GM21360 (cell line): ENCODE measurements around the gene GNPDA2.
"Not testable (repeated sequence)": the region's sequence is repeated elsewhere in the genome, so short reads cannot be mapped to it uniquely, and the experiment has no call there.

Experiments used
- ATAC-seq: cut with Tn5 transposase; IDR thresholded peaks from one replicate; pipeline ENCODE4 v1.9.1; 2021; ENCODE audit warnings: mild to moderate bottlenecking, moderate library complexity; ENCODE audit not compliant: unreplicated experiment

Gene GNPDA2

GRCh38 chr4:44726038-44726871 lies at the start of gene GNPDA2:
TSS of gene GNPDA2 (minus strand) at chr4:44726556. CDS start at chr4:44722207, 4,349 bp downstream.
- ATAC-seq: peak; percentile 88

- no peak for ATAC-seq
These were observed 46.0 kb upstream of the GNPDA2 start for GRCh38 chr4:44772340-44772739.

DNA sequence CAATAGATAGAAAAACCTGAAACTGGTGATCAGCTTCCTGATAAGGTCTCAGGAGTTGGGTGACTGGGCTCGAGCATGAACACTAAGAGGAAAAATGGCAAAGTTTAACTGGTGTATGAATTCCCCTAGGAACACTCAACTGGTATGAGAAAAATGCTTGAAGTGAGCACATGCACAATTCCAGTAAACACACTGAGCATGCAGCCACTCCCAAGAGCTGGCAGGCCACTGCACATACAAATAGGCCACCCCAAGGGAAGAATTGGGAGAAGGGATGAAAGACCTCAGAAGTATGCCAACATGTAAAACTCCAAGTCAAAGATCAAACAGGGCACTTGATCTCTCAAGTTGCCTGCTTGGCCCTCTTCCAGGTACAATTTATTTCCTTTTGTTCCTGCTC lies 45.4 kb upstream of the GNPDA2 start:
- ATAC-seq: no peak

DNA sequence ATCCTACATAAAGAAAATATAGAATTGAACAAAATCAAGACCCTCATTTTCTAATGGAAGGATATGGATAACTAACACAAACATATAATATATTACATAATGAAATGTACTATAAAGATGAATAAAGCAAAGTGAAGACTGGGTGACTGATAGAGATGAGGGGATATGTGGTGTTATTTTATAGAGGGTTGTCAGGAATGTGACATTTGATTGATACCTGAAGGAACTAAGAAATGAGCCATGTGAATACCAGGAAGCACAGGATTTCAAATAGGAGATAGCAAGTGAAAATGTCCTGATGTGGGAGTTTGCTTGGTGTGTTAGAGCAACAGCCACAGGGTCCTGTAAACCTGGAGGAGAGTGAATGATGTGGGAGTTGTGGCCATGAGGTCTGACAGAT lies 40.1 kb upstream of the GNPDA2 start:
- ATAC-seq: no peak

DNA sequence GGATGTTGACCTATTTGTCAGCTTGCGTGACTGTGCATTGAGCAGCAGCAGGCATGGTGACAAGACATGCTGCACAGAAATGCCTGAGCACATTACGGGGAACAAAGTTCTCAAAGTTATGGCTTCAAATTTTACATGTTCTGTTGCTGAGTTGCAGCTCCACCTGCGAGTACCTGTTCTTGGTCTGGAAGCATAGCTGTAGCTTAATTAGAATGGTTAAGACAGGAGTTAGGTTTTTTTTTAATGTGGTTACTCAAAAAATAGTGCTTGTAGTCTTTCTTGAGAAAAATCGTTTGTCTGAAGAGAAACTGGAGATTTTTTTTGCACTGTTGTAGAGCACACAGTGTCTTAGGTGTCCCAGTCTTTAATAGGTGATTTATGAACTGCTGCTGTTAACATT lies 38.8 kb upstream of the GNPDA2 start:
- ATAC-seq: no peak

DNA sequence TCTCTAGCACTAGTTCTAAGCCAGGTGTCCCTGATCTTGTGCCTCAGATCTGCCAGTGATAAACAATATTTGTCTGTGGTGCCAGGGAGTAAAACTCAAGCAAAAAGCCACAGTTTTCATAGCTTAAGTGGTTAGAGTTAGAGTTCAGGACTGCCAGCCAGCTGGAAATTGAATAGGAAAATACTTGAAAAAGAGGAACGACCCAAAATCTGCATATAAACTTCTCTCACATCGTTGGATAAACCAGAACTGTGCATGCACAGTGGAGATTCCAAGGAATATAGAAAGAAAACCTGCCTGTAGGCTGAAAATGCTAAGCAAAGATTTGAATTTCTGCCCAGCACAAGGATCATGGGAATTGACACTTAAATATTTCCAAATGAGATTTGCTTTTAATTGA lies 35.0 kb upstream of the GNPDA2 start:
- ATAC-seq: no peak

- ATAC-seq: peak; percentile 88
These were observed 34.0 kb upstream of the GNPDA2 start for GRCh38 chr4:44760142-44760898.

GRCh38 chr4:44756559-44756958 lies 30.2 kb upstream of the GNPDA2 start:
- ATAC-seq: no peak

DNA sequence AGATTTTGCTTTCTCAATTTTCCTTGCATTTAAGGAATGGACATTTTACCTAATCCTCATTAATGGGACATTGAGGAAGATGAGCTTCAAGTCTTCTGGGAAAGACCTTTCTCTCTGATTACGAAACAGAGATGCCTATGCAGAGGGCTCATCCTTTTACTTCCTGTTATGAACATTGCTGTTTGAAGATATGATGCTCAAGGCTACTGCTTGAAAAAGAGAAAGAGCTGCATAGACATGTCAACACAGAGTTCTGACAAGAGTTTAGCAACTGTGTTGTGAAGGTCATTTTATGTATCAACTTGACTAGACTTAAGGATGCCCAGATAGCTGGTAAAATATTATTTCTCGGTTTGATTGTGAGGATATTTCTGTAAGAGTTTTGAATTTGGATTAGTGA lies 13.8 kb upstream of the GNPDA2 start:
- no peak for ATAC-seq

DNA sequence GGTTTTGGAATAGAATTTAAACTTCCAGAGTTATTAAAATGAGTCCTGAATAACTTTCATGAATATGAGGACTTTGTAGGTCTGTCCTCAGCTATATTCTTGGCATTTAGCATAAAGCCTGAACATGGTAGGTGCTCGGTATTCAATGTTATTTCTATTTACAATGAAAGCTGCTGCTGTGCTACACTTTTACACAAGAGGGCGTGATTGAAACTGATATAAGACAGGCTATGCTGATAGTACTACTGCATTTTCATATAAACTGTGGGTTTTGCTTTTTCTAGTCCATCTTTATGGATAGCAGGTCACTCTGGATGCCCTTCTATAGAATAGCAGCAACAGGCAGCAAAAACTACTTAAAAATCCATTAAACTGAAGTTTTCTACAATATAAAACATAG lies 12.3 kb upstream of the GNPDA2 start:
- peak; percentile 64 for ATAC-seq

- ATAC-seq: no peak
These were observed 10.5 kb upstream of the GNPDA2 start for GRCh38 chr4:44736900-44737299.

DNA sequence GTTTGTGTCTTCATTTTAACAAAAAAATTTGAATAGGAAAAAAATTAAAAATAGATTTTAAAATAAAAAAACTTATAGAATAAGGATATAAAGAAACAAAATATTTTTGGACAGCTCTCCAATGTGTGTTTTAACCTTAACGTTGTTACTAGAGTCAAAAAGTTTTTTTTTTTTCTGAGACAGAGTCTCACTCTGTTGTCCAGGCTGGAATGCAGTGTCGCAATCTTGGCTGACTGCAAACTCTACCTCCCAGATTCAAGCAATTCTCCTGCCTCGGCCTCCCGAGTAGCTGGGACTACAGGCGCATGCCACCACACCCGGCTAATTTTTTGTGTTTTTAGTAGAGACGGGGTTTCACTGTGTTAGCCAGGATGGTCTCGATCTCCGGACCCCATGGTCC lies 2.3 kb upstream of the GNPDA2 start:
- not testable (repeated sequence) for ATAC-seq

DNA sequence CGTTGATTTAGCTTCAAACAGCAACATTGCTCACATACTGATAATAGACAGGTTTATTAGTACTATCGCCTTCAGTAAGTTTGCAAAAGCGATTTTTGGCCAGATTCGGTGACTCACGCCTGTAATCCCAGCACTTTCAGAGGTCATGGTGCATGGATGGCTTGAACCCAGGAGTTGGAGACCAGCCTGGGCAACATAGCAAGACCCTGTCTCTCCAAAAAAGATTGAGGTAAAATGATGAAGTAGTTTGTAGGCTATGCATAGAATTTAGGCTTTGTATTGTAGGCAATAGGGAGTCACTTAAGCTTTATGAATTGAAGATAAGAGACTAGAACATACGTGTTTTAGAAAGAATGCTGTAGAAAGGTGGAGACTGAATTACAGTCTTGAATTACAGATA lies 1.1 kb upstream of the GNPDA2 start:
- ATAC-seq: no peak

- no peak for ATAC-seq
These were observed 674 bp downstream of the GNPDA2 start for GRCh38 chr4:44725726-44726037.

DNA sequence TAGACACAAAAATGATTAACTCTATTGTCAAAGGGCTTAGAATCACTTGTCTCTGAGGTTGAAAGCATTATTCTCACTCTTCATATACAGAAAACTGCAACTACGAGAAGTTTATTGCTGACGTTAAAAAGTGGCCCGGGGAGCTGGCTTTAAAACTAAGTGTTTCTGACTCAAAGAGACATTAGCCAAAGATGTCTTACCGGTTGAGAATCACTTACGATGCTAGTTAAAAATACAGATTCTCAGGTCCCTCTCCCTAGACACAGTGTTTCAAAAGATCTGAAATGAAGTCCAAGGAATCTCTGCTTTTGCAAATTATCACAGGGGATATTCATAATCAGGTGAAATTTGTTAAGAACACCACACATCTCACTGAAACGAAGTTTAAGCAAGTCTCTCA lies 1.2 kb downstream of the GNPDA2 start:
- no peak for ATAC-seq

GRCh38 chr4:44722001-44722400 lies 4.4 kb downstream of the GNPDA2 start:
- ATAC-seq: no peak

DNA sequence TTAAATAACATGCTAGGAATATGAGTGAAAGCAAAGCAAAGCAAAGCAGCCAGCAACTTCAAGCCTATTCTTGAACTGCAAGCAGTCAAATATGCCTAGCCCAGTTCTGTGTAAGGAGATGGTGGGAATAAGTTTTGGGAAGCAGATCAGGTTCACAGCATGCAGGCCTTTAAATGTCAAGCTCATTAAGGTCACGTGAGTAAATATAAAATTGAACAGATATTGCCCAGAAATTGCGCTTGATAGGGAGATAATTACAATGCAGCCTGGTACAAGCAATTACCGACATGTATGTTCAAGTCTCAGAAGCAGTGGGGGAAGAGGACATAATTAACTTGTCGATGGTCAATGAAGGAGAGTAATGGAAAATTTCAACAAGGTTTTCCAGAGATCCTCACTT lies 6.0 kb downstream of the GNPDA2 start:
- no peak for ATAC-seq

- no peak for ATAC-seq
These were observed 9.8 kb downstream of the GNPDA2 start for GRCh38 chr4:44716597-44716996.

GRCh38 chr4:44713125-44713524 lies 13.2 kb downstream of the GNPDA2 start:
- ATAC-seq: no peak

- ATAC-seq: no peak
These were observed 21.7 kb downstream of the GNPDA2 start for GRCh38 chr4:44704673-44705072.

DNA sequence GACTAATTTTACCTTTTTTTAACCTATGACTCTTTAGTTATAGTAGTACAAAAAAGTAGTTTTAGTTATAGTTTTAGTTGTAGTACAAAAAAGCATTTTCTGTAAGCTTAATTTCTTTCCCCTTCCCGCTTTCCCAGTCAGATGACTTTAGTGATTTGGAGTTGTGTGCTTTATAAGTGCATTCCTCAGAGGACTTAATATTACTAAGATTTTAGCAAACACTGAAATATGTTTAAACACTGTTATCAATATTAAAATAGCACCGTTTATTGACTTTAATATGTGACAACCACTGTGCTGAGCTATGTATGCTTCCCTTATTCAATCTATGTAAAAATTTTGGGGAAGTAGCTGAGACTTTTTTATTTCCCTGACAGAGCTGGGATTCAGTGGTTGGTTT lies 25.3 kb downstream of the GNPDA2 start:
- ATAC-seq: no peak

GRCh38 chr4:44700427-44700826 lies 25.9 kb downstream of the GNPDA2 start:
- no peak for ATAC-seq
